Measurements from ENCODE around the gene VASH1.

DNA sequence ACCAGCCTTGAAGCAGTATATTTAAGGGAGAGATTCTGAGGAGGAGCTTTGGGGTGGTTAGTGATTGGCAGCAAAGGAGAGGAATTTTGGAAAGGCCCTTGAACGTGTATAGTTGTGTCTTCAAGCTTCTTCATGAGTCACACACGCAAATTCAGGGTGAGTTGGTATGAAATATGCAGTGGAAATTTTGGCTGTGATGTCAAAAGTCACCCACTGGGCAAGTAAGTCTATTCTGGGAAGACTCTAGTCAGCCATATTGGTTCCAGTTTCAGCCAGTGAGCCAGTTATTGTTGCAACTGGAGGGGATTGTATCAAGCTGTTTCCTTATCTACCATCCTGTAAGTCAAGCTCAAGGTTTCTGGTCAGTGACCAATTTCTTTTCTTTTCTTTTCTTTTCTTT is 32.0 kb upstream of the VASH1 start:
- TF ChIP-seq, protein P1, sequence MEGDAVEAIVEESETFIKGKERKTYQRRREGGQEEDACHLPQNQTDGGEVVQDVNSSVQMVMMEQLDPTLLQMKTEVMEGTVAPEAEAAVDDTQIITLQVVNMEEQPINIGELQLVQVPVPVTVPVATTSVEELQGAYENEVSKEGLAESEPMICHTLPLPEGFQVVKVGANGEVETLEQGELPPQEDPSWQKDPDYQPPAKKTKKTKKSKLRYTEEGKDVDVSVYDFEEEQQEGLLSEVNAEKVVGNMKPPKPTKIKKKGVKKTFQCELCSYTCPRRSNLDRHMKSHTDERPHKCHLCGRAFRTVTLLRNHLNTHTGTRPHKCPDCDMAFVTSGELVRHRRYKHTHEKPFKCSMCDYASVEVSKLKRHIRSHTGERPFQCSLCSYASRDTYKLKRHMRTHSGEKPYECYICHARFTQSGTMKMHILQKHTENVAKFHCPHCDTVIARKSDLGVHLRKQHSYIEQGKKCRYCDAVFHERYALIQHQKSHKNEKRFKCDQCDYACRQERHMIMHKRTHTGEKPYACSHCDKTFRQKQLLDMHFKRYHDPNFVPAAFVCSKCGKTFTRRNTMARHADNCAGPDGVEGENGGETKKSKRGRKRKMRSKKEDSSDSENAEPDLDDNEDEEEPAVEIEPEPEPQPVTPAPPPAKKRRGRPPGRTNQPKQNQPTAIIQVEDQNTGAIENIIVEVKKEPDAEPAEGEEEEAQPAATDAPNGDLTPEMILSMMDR (IDR thresholded peaks at IDR 0.05): no peak
- TF ChIP-seq POLR2AphosphoS5 (IDR thresholded peaks at IDR 0.05): no peak

Data from breast epithelium (tissue), 3 donors.